GM04503 (cell line): Measurements from ENCODE around the gene CT45A7.
"Not testable (repeated sequence)": the region's sequence is repeated elsewhere in the genome, so short reads cannot be mapped to it uniquely, and the experiment has no call there.

Source experiments
- DNase-seq: peaks from one replicate; pipeline ENCODE4 v3.0.0-alpha.2; 2012; ENCODE audit warnings: low read depth

Gene CT45A7, protein sequence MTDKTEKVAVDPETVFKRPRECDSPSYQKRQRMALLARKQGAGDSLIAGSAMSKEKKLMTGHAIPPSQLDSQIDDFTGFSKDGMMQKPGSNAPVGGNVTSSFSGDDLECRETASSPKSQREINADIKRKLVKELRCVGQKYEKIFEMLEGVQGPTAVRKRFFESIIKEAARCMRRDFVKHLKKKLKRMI

DNA sequence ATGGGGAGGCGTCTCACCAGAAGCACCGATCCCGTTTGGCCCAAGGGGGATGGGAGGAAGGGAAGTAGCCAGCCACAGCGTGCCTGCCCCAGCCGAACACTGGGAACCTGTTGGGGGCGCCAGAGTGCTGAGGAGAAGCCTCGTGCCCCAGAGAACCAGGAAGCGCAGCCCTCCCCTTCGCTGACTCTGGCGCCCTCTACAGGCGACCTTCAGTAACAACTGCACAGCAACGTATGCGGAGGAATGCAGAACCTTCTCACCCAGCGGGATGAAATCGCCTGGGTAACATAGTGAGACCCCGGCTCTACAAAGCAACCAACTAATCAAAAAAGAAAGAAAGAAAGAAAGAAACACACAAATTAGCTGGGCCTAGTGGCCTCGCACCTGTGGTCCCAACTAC is at the start of gene CT45A7:
Gene CT45A7 (minus strand): TSS at position 101 of the 400 bp plus-strand sequence. CDS start 3,747 bp downstream, outside the sequence.
- not testable (repeated sequence) for DNase-seq

DNA sequence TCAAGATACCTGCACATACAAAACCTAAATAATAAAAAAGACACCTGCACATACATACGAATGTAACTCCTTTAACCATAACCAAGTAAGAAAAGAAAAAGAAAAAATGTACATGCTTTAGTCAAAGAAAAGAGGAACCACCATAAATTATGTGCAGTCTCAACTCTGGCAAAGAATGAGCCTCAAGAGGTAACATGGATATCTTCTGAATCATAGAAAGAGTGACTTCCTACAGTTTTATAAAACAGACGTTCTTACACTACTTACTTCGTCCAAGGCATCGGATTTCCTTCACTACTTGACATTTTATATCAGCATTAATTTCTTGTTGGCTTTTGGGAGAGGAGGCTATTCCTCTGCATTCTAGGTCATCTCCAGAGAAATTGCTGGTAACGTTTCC is 45.7 kb upstream of the CT45A7 start:
- DNase-seq, result not testable (repeated sequence)

DNA sequence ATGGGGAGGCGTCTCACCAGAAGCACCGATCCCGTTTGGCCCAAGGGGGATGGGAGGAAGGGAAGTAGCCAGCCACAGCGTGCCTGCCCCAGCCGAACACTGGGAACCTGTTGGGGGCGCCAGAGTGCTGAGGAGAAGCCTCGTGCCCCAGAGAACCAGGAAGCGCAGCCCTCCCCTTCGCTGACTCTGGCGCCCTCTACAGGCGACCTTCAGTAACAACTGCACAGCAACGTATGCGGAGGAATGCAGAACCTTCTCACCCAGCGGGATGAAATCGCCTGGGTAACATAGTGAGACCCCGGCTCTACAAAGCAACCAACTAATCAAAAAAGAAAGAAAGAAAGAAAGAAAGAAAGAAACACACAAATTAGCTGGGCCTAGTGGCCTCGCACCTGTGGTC is 34.6 kb upstream of the CT45A7 start, which contains the start of gene CT45A9:
Gene CT45A9 (minus strand): TSS at position 101 of the 400 bp plus-strand sequence. CDS start 3,751 bp downstream, outside the sequence.
- DNase-seq, result not testable (repeated sequence)

DNA sequence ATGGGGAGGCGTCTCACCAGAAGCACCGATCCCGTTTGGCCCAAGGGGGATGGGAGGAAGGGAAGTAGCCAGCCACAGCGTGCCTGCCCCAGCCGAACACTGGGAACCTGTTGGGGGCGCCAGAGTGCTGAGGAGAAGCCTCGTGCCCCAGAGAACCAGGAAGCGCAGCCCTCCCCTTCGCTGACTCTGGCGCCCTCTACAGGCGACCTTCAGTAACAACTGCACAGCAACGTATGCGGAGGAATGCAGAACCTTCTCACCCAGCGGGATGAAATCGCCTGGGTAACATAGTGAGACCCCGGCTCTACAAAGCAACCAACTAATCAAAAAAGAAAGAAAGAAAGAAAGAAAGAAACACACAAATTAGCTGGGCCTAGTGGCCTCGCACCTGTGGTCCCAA is 17.4 kb upstream of the CT45A7 start, which contains the start of gene CT45A8:
Gene CT45A8 (minus strand): TSS at position 101 of the 400 bp plus-strand sequence. CDS start 3,755 bp downstream, outside the sequence.
- DNase-seq, result not testable (repeated sequence)

DNA sequence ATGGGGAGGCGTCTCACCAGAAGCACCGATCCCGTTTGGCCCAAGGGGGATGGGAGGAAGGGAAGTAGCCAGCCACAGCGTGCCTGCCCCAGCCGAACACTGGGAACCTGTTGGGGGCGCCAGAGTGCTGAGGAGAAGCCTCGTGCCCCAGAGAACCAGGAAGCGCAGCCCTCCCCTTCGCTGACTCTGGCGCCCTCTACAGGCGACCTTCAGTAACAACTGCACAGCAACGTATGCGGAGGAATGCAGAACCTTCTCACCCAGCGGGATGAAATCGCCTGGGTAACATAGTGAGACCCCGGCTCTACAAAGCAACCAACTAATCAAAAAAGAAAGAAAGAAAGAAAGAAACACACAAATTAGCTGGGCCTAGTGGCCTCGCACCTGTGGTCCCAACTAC is 17.2 kb downstream of the CT45A7 start, which contains the start of gene CT45A2:
Gene CT45A2 (minus strand): TSS at position 101 of the 400 bp plus-strand sequence. CDS start 3,747 bp downstream, outside the sequence.
- DNase-seq, result not testable (repeated sequence)

DNA sequence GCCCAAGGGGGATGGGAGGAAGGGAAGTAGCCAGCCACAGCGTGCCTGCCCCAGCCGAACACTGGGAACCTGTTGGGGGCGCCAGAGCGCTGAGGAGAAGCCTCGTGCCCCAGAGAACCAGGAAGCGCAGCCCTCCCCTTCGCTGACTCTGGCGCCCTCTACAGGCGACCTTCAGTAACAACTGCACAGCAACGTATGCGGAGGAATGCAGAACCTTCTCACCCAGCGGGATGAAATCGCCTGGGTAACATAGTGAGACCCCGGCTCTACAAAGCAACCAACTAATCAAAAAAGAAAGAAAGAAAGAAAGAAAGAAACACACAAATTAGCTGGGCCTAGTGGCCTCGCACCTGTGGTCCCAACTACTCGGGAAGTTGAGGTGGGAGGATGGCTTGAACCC is 34.4 kb downstream of the CT45A7 start, which contains the start of gene CT45A6:
Gene CT45A6 (minus strand): TSS at position 101 of the 400 bp plus-strand sequence. CDS start 3,794 bp downstream, outside the sequence.
- not testable (repeated sequence) for DNase-seq

DNA sequence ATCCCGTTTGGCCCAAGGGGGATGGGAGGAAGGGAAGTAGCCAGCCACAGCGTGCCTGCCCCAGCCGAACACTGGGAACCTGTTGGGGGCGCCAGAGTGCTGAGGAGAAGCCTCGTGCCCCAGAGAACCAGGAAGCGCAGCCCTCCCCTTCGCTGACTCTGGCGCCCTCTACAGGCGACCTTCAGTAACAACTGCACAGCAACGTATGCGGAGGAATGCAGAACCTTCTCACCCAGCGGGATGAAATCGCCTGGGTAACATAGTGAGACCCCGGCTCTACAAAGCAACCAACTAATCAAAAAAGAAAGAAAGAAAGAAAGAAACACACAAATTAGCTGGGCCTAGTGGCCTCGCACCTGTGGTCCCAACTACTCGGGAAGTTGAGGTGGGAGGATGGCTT is 51.7 kb downstream of the CT45A7 start, which contains the start of gene CT45A5:
Gene CT45A5 (minus strand): TSS at position 101 of the 400 bp plus-strand sequence. CDS start 3,774 bp downstream, outside the sequence.
- not testable (repeated sequence) for DNase-seq
